HG03520 (cell line): ENCODE measurements around the gene EDNRA.
"Not testable (repeated sequence)": the region's sequence is repeated elsewhere in the genome, so short reads cannot be mapped to it uniquely, and the experiment has no call there.

Experiments used
- ATAC-seq: cut with Tn5 transposase; IDR thresholded peaks from one replicate; pipeline ENCODE4 v1.9.1; 2021; ENCODE audit warnings: mild to moderate bottlenecking, moderate library complexity; ENCODE audit not compliant: unreplicated experiment

The EDNRA gene

DNA sequence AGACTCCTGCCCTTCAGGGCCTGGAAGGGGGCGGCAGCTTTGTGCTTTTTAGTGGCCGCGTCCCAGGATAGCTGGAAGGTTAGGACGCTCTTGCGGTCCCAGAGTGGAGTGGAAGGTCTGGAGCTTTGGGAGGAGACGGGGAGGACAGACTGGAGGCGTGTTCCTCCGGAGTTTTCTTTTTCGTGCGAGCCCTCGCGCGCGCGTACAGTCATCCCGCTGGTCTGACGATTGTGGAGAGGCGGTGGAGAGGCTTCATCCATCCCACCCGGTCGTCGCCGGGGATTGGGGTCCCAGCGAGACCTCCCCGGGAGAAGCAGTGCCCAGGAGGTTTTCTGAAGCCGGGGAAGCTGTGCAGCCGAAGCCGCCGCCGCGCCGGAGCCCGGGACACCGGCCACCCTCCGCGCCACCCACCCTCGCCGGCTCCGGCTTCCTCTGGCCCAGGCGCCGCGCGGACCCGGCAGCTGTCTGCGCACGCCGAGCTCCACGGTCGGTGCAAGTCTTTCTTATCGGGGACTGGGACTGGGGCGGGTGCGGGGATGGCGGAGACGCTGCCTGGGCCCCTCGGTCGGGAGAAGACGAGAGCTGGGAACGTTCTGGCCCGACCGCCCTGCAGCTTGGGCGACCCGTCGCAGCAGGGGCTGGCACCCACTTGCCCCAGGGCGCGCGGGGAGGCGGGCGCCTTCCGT, at the start of gene EDNRA:
Gene EDNRA, plus strand, starts transcription at position 207 of the 686 bp plus-strand sequence. CDS start 4,585 bp downstream, outside the sequence.
- no peak for ATAC-seq

GRCh38 chr4:147434370-147434769, 46.5 kb upstream of the EDNRA start:
- ATAC-seq = not testable (repeated sequence)

- no peak for ATAC-seq
These were observed 40.5 kb upstream of the EDNRA start for GRCh38 chr4:147440442-147440841.

- ATAC-seq = no peak
These were observed 33.1 kb upstream of the EDNRA start for GRCh38 chr4:147447786-147448185.

GRCh38 chr4:147453561-147454141, 27.2 kb upstream of the EDNRA start:
- no peak for ATAC-seq

DNA sequence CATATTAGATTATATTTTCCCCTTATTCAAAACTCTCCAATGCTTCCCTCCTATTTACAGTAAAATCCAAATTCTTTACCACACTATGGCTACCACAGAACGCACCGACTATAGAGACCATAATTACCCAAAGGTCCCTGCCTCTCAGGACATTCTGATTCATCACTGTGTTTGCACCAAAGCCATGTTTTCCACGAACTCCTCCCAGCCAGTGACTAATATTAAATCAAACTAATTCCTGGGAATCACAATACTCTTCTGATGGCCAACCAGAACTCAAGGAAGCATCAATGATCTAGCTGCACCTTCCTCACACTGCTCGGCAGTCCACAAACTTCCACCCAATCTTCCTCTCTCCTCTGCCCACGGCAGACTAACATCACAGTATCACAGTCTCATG, 24.2 kb upstream of the EDNRA start:
- no peak for ATAC-seq

DNA sequence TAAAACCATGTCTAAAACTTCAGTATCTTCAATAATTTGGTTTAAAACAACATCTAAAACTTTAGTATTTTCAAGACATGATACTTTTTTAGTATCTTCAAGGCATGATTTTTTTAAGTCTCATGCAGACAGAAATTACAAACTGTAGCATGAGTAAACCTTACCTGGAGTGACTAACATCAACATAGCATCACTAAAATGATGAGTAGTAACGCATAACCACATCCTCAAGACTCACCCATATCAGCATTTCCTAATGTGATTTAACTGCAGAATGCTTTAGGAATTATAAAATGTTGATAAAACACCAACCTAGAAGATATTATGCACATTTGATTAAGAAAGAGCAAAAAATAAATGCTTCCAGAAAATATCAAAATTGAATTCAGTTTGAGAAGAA, 19.7 kb upstream of the EDNRA start:
- ATAC-seq = no peak

- no peak for ATAC-seq
These were observed 17.8 kb upstream of the EDNRA start for GRCh38 chr4:147463065-147463464.

DNA sequence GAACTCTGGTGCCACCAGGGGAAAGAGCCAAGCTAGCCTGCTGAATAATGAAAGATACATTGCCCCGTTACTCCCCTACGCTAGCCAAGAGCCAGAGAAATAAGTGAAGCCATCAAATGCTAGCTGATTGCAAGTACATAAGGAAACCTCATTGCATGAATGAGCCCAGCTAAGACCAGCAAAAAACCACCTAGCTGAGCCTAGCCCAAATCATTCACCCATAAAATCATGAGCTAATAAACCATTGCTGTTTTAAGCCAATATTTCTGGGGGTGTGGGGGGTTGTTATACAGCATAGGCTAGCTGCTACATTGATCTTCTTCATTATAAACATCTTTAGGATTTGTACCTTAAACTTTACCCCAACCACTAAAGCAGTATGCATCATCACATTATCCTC, 15.4 kb upstream of the EDNRA start:
- no peak for ATAC-seq

- peak; percentile 85 for ATAC-seq
These were observed 3.5 kb upstream of the EDNRA start for GRCh38 chr4:147477439-147477838.

- no peak for ATAC-seq
These were observed 1.5 kb upstream of the EDNRA start for GRCh38 chr4:147479376-147479775.

DNA sequence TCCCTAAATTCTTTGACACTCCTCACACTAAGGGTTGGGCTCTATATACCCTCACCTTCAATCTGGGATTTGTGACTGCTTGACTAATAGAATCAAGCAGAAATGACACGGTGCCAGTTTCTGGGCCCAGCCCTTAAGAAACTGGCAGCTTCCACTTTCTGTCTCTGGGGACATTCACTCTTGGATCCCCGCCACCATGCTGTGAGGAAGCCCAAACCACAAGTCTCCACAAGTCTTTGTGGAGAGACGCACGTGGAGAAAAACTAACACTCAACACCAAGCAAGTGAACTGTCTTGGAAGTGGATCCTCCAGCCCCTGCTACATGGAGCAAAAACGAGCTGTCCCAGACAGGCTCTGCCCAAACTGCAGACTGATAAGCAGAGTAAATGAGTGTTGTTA, 1.1 kb upstream of the EDNRA start:
- no peak for ATAC-seq

DNA sequence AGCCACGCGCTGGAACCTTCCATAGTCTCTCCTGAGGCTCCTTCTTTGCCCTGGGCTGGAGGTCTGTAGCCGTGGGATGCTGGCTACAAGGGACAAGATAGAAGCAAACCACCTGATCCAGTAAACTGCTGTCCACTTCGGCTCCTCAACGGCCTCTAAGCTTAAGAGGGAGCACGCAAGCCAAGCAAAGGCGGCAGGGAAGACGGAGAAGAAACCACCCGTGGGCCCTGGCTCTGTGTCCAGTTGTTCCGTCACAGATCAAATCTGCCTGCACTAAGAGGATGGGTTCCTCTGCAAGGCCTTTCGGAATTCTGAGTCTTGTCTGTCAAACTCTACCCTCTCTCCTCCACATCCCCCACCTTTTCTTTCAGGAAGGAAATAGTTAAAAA, 401 bp upstream of the EDNRA start:
- ATAC-seq = no peak

DNA sequence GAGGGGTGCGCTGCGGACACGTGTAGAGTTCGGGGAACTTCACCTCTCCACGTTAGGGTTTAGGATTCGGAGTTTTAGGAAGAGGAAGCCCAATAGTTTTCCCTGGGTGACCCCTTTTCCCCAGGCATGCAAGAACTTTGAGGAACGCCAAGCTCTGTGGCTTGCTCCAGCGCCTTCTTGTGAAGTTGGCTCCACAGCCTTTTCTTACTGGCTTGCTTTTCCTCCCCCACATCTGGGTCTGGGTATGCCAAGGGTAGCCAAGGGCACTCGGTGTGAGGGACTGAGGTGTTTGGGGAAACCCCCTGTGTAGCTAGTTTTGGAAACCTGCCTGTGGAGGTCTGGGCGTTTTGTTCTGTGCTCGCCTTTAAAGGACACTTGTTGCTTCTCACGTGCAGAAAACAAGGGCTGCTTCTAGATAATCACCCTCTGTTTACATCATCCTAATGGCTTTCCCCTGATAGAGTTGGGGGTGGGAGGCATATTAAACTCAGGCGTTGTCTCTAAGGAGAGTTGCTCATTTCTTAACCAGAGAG, 746 bp downstream of the EDNRA start:
- ATAC-seq = no peak

GRCh38 chr4:147482281-147482680, 1.4 kb downstream of the EDNRA start:
- no peak for ATAC-seq

- ATAC-seq = no peak
These were observed 4.3 kb downstream of the EDNRA start for GRCh38 chr4:147485167-147485566.

DNA sequence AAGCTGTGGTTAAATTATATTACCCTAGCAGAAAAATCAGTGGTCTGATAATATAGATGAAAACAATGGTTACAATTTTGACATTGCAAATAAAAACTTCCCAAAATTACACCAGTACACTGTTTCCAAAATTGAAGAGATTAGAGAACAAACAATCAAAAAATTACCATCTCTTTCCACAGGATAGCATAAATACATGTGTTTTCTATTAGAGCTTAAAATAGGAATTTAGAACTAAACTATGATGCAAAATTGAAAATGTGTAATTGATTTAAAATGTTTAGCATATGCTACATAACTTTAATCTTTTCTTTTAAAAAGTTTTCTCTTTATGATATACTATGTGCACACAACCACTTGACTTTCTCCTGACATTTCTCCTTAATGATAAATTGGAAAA, 6.7 kb downstream of the EDNRA start:
- no peak for ATAC-seq

DNA sequence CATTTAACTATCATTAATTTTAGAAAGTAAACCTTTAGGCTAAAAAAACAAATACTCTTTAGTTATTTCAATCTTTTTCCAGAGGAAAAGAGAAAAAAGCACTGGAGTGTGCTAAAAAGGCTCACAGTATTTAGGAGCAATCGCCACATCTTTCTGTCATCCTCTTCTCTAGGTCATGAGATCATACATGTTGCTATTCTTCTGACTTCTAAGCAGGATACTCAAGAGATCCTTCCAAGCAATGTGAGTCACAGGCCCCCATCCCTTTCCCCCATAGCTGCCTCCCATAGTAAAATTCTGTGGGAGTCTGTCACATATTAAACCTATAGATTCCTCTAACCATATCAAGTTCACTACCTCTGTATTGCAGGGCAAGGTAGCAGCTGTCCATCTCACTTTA, 7.7 kb downstream of the EDNRA start:
- no peak for ATAC-seq

DNA sequence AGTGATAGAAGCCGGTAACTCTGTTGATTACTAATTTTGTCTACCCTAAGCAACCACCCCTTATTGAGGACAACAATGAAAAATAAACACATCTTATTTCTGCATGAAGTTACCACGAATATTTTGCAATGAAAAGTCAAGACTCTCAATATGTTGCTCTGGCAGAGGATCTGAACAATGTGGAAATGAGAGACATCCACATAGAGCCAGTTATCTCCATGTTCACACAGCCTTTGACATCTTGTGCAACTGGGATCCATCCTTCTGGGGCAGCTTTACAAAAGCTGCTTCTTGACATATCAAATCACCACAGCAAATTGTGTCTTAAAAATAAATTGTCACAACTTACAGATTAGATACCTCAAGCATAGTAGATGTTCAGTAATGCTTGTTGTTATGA, 10.2 kb downstream of the EDNRA start:
- ATAC-seq = no peak

DNA sequence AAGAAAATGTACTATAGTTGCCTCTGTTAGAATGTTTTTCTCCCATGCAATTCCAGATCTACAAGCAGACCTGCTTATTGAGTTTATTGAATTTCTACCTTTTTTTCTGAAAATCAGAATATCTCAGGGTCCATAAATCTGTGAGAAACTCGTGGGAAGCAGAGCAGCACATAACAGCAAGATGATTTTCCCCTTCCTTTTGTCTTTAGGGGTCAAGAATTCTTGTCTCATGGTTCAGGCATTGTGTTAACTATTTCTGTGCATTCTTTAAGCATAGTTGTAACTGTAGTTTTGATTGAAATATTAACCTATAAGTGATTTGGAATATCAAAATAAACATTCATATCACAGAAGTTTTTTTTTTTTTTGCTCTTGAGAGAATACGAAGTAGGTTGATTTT, 11.4 kb downstream of the EDNRA start:
- ATAC-seq = no peak

- no peak for ATAC-seq
These were observed 11.9 kb downstream of the EDNRA start for GRCh38 chr4:147492761-147493160.

DNA sequence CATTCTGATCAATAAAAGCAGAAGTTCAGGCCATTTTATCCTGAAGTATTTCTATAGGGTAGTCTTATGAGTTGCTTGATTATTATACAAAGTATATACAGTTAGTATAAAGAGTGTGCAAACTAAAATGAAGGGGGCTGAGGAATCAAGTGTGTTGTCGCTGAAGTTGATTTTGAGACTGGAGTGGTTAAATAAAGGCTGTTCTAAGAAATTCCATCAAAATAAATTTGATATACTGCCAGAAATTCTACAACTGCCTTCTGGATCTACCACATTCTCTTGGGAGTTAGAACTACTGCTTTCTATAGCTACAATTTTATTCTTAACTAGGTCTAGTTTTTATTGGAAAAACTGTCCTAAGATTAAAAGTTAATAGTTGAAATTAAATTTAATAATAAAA, 12.4 kb downstream of the EDNRA start:
- ATAC-seq = no peak

DNA sequence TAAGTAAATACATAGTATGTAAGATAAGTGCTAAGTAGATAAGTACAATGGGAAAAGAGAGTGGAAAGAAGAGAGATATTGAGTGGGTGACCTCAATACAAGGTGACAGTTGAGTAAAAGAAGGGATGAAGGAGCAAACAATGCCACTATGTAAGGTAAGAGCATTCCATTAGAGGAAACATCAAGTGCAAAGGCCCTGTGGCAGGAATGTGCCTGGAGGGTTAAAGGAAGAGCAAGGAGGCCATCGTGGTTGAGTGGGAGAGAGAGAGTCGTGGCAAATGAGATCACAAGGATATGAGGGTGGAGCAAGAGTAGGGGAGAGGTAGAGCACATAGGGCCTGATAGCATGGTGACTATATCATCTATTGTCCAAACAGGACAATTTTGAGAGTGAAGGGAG, 13.4 kb downstream of the EDNRA start:
- no peak for ATAC-seq
